HG03196 (cell line): ENCODE measurements around the gene TENT4A.

Experiments
- ATAC-seq: cut with Tn5 transposase; IDR thresholded peaks from one replicate; pipeline ENCODE4 v1.9.1; 2021; ENCODE audit not compliant: unreplicated experiment

Gene TENT4A

DNA sequence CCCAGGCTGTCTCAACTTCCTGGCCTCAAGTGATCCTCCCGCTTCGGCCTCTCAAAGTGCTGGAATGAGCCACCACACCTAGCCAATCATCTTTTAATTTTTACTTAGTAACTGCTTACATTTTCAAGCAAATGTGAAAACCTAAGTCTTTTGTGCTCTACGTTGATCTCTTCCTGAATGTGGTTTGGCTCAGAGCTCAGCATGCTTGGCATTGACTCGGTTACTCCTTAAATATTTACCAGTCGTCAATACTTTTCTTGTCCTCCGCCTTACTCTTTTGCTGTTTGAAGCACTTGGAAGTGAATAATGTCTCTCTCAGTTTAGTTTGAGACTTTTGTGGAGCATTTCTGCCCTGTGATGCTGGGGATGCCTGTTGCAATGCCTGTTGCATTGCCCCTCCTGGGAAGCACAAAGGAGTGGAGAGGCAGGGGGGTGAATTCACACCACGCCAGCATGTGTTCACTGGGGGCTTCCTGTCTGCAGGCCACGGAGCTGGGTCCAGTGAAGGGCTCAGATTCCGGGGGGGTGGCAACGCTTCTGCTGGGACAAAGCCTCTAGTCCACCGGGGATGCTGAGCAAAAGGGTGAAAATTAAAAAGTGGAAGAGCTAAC is 13.1 kb upstream of the TENT4A start:
- ATAC-seq, result no peak

GRCh38 chr5:6700685-6701355 is 12.4 kb upstream of the TENT4A start:
- ATAC-seq, result no peak

DNA sequence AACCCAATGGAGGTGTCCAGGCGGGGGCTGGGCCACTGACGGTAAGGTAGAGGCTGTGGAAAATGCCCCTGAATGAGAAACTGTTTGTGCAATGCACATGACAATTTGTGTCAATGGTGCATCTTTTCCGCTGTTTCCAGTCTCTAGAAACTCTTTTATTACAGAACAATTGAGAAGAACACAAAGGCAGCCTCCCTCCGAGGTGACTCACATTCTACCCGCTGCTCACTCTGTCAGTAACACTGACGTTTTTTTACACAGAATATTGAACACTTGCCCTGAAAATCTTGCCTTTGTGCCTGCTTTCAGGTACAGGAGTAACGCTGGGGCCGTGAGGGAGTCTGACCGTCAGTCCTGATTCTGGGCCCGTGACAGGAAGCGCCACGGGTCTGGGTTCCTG is 11.7 kb upstream of the TENT4A start:
- ATAC-seq, result no peak

DNA sequence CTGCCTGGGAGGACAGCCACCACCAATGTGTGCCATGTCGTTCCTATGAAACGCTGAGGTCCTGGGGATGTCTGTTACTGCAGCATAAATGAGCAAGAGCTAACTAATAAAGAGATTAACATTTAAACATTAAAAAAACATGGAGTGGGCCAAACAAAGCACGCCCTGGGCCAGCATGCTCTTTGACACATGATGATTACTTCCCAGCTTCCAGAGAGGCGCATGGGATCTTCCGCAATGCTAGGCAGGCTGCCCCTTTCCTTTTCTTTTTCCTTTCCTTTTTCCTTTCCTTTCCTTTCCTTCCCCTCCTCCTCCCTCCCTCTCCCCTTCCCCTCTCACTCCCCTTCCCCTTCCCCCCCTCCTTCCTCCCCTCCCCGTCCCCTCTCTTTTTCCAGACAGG is 10.6 kb upstream of the TENT4A start:
- no peak for ATAC-seq

GRCh38 chr5:6703806-6704205 is 9.4 kb upstream of the TENT4A start:
- no peak for ATAC-seq

- no peak for ATAC-seq
These were observed 8.8 kb upstream of the TENT4A start for GRCh38 chr5:6704361-6704851.

GRCh38 chr5:6705088-6705487 is 8.1 kb upstream of the TENT4A start:
- ATAC-seq, result peak; percentile 48

- ATAC-seq, result no peak
These were observed 7.3 kb upstream of the TENT4A start for GRCh38 chr5:6705959-6706358.

DNA sequence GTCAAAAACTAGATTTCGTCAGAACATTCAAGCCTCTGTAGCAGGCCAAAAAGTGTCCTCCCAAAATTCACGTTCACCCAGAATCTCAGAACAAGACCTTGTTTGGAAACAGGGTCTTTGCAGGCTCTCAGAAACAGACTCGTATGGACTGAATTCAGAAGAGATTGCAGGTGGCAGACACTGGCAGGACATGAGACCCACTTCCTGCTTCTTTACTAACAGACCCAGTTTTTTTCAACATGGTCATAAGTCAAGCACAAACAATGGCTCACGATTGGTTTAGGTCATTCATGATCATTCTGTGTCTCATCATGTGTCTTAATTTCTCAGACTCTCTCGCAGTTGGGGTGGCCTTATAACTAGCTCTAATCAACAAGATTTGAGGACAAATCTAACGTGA is 5.4 kb upstream of the TENT4A start:
- no peak for ATAC-seq

GRCh38 chr5:6708814-6709213 is 4.4 kb upstream of the TENT4A start:
- no peak for ATAC-seq

DNA sequence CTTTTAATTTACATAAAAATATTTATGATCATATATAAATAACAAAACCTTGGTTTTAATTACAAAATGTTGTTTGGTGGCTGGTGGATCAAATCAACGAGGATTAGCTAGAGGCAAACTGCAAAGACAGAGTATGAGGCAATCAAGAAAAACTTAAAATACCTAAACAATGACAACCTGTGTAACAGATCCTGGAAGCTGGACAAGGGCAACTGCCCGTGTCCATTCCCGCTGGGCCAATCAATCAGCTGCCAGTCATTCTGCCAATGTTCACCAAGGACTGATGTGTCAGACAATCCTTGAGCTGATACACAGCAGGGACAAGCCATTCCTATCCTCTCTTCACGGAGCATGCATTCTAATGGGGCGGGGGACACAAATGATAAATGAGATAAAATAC is 3.2 kb upstream of the TENT4A start:
- no peak for ATAC-seq

GRCh38 chr5:6710551-6711318 is 2.5 kb upstream of the TENT4A start:
- ATAC-seq, result no peak

DNA sequence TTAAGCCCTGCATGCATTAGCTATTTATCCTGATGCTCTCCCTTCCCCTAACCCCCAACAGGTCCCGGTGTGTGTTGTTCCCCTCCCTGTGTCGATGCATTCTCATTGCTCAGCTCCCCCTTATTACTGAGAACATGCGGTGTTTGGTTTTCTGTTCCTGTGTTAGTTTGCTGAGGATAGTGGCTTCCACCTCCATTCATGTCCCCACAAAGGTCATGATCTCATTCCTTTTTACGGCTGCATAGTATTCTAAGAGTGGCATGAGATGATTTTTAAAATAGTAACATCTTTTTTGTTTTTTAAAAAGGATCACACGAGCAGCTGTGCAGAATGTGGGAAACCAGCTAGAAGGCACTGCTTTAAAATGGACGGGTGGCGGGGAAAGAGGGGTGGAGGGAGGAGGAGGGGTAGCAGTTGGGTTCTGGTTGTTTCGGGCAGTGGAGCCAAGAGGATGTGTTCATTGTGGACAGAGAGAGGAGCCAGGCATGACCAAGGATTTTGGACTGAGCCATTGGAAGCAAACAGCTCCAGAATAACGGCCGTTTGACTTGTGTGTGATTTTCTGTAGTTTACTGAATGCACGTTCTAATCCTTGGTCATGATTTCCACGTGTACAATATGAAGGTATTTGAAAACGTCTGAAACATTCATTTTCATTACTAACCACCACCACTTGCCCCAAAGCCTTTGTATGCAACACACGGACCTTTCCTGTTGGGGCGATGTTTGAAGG is 1.7 kb upstream of the TENT4A start:
- ATAC-seq, result peak; percentile 6

GRCh38 chr5:6712142-6712576 is 1.1 kb upstream of the TENT4A start:
- ATAC-seq, result peak; percentile 14

DNA sequence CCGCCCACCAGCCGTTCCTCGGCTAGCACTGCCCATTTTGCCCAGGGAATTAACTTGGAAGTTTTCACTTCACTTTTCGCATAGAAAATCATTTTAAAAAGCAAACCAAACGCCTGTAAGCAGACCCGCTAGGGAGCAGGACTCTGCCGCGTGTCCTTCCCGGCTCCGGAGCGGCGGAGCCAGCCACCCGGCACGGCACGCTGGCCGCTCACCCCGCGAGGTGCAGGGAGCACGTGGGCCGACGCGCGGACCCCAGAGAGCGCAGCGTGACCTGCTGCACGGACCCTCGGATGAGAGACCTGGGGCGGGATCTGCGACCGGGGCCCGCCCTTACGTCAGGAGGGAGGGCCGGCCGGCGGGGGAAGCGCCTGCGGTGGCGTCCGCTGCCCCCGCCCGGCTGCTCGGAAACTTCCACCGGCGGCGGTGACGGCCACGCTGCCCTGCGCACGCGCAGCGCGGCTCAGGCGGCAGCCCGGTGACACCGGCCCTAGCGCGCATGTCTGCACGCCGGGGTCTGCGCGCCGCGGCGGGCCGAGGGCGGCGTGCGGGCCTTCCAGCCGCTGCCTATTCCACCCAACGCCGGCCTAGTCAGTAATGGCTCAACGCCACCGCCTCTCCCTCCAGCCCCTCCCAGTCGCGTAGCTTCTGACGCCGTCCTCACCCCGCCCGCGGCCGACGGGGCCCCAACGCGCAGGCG is 507 bp upstream of the TENT4A start:
- peak; percentile 60 for ATAC-seq

GRCh38 chr5:6714226-6715041 is 1.2 kb downstream of the TENT4A start:
- ATAC-seq, result no peak

DNA sequence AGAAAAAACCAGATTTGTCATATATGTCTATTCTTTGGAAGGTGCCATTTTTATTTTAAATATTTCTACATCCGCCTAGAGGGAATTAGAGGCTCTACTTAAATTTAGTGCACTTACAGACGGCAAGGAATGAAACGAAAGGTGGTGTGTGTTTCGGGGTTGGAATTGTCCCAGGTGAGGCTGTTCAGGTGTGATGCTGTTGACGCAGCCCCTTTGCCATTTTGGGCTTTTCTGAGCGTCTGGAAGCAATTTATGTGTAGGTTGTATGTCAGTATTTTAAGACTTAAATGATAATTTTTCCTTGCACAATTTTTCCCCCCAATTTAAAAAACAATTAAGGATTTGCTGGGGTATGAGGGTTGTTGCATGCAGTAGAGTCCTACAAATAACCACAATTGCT is 2.0 kb downstream of the TENT4A start:
- ATAC-seq, result no peak

GRCh38 chr5:6715758-6716628 is 2.8 kb downstream of the TENT4A start:
- ATAC-seq, result no peak

- ATAC-seq, result no peak
These were observed 3.5 kb downstream of the TENT4A start for GRCh38 chr5:6716629-6717149.
